HPDE6-E6E7 (cell line): ENCODE measurements around the gene GAPVD1.
"Not testable (repeated sequence)": the region's sequence is repeated elsewhere in the genome, so short reads cannot be mapped to it uniquely, and the experiment has no call there.

ENCODE experiments used
- DNase-seq: peaks from one replicate; pipeline ENCODE4 v3.0.0; 2011; ENCODE audit warnings: missing footprints; ENCODE audit errors: extremely low spot score

The GAPVD1 gene

DNA sequence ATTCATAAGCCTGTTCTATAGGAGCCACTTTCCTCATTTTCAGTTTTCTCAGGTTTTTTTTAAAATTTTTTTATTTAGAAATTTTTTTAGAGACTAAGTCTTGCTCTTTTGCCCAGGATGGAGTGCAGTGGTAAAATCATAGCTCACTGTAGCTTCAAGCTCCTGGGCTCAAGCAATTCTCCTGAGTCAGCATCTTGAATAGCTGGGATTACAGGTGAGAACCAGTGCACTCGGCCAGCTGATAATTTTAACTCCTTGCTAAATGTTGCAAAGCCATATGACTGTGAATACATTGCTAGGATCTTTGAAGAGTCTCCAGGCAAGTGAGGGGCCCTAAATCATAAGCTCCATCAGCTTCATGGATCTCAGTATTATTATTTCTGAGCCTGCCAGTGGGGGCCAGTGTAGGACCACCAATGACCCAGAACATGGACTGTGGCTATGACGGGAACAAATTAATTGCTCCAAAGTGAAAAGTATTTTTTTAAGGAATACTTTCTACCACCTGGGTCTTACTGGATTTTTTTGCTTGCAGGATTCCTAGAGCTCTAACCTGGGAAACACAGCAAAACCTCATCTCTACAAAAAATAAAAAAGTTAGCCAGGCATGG, 5.7 kb upstream of the GAPVD1 start:
- no peak for DNase-seq

DNA sequence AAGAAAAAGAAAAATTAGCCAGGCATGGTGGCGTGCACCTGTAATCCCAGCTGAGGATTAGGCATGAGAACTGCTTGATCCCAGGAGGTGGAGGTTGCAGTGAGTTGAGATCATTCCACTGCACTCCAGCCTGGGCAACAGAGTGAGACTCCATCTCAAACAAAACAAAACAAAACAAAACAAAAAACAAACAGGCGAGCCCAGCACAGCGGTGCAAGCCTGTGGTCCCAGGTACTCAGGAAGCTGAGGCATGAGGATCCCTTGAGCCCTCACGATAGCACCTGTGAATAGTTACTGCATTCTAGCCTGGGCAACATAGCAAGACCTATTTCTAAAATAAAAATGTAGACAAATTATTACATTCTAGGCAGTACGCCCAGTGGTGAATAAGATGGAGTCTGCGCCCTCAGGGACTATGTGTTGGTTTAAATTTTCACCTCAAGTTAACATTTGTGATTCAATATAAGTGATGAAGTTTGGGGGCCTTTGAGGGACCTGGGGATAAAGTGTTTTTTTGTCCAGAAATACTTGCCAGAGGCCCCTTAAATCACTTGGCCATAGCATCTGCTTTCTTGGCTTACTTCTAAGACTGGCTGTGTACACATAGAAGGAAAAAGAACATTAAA, 3.4 kb upstream of the GAPVD1 start:
- DNase-seq: no peak

- no peak for DNase-seq
These were observed 2.6 kb upstream of the GAPVD1 start for GRCh38 chr9:125258832-125259534.

DNA sequence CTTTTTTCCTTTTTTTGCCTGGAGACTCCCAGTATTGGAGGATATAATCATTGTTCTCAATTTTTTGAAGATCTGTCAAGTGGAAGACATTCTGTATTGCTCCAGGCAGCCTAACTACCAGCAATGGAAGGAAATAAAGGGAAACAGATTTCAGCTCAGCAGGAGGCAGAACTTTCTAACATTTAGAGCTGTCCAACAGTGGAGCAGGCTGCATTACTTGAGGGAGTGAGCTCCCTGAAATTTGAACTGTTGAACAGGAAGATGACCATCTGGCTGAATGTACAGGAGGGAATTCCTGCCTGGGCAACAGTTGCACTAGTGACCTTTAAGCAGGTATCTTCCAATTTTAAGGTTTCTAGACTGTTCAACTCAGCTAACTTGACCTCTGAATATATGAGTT, 1.1 kb upstream of the GAPVD1 start:
- no peak for DNase-seq

DNA sequence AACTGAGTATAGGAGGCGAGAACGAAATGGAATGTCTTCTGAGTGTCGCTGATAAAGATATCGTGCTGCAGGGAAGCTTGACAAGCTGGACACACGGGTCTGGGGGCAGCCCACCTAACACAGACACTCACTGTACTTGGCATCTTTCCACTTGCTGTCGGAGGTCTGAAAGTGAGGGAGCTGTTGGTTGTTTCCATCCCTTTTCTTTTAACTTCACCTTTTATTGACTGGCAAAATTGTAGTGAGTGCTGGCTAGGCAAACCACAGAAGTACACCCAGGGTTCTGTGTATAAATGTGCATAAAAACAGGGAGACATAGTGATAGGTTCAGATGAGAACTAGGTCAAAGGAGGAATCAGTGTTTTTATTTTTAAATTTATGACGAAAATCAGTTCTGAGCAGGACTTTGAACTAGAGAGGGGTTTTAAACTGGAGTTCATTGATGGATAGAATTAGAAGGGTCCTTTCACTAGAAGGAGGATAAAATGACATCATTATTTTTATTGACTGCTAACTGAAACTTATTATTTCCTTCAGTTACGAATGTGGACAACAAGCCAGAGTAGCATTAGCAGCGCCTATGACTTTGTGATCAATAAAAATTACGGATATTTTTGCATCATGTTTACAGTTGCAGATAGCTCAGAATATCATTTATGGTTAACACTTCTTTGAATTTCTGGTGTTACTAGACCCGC, 817 bp downstream of the GAPVD1 start:
- no peak for DNase-seq

DNA sequence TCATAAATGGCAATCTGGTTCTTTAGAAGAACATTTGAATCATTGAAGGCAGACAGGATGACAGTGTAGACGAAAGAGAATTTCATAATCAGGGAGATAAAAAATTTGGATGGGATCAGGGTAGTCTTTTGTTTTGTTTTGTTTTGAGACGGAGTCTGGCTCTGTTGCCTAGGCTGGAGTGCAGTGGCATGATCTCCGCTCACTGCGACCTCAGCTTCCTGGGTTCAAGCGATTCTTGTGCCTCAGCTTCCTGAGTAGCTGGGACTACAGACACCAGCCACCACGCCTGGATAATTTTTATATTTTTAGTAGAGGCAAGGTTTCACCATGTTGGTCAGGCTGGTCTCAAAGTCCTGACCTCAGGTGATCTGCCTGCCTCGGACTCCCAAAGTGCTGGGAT, 2.4 kb downstream of the GAPVD1 start:
- DNase-seq: not testable (repeated sequence)

DNA sequence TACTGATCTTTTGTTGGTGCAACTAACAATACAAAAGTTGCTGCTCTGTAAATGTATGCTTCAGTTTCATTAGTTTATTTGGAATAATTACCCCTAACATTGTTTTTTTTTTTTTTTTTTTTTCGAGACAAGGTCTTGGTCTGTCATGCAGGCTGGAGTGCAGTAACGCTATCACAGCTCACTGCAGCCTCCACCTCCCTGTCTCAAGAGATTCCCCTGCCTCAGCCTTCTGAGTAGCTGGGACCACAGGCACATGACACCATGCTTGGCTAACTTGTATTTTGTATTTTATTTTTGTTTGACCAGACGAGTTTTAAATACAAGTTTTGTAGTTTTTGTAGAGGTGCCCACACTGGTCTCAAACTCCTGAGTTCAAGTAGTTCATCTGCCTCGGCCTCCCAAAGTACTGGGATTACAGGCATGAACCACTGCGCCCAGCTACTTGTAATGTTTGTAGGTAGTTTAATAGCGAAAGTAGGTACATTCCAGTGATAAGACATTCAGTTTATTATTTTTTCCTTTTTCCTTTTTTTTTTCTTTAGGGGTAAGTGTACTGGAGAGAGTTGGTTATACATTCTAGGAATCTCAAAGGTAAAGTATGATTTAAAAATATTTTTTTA, 6.9 kb downstream of the GAPVD1 start:
- no peak for DNase-seq

DNA sequence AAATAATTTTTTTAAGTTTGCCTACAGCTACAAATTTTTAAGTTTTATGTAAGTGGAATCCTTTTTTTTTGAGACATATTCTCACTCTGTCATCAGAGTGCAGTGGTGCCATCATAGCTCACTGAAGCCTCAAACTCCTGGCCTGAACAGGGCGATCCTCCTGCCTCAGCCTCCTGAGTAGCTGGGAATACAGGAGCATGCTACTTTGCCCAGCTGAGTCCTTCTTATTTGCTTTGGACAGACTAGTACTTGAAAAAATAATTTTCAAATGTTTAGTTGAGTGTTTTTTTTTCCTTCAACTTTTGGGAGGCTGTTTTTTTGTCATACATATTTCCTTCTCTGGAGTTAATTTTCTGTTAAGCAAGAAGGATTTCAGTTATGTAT, 7.4 kb downstream of the GAPVD1 start:
- DNase-seq: no peak

GRCh38 chr9:125271081-125271480, 9.5 kb downstream of the GAPVD1 start:
- DNase-seq: peak; percentile 23

DNA sequence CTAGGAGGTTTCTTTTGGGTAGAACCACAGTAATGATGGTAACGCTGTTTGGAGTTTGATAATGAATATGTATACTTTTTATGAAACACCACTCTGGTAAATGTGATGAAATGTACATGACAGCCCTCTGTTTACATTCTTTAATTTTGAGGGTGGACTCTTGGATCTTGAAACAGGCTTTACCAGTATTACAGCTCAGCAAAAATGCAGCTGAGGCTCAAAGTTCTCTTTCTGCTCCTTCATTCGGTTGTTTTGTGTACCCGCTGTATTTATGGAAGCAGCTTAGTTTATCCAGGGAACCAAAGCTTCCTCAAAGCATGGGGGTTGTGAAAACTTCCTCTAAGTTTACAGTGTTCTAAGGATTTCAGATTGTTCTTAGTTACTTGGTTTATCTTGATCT, 11.1 kb downstream of the GAPVD1 start:
- peak; percentile 36 for DNase-seq

- DNase-seq: no peak
These were observed 15.1 kb downstream of the GAPVD1 start for GRCh38 chr9:125276771-125277170.

DNA sequence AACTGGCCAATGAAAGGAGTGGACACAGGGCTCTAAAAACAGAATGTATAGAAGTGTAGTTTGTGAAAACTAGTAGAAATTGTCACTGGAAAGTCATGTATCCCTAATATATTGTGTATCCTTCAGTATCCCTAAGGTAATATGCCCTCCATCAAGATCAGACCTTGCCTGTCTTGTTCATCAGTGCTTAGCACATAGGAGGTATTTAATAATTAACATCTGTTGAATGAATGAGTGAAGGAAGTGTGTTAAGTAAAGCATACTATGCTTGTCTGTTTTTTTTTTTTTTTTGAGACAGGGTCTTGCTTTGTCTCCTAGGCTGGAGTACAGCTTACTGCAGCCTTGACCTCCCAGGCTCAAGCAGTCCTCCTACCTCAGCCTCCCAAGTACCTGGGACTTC, 15.8 kb downstream of the GAPVD1 start:
- DNase-seq: no peak

DNA sequence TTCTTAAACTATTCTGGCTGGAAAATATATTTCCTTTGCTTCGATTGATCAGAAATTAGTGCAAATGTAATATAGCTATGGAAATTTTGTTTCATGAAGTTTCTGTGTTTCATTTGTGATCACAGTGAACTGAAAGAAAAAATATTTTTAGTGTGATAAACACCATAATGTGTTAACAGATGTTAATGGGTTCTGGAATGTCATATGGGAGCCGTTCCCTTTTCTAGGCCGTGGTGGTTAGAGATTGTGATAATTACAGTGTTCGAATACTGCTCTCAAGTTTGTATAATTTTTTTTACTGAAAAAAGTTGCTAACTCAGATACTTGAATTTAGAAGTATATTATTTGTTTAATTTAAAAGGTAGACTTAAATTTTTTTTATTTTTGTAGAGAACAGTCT, 19.3 kb downstream of the GAPVD1 start:
- no peak for DNase-seq

DNA sequence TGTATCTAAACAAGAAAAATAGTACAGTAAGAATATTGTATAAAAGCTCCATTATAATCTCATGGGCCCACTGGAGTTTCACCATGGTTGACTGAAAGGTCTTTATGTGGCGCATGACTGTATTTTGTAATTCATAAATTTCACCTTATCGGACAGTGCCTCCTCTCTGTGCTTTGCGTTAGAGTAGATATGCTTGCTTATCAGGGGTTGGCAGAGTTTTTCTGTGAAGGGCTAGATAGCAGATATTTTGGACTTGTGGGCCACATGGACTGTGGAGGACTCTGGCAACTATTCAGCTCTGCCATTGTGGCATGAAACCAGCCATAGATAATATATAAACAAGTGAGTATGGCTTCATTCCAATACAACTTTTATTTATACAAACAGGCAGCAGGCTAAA, 23.2 kb downstream of the GAPVD1 start:
- no peak for DNase-seq

GRCh38 chr9:125286935-125287433, 25.4 kb downstream of the GAPVD1 start:
- not testable (repeated sequence) for DNase-seq

DNA sequence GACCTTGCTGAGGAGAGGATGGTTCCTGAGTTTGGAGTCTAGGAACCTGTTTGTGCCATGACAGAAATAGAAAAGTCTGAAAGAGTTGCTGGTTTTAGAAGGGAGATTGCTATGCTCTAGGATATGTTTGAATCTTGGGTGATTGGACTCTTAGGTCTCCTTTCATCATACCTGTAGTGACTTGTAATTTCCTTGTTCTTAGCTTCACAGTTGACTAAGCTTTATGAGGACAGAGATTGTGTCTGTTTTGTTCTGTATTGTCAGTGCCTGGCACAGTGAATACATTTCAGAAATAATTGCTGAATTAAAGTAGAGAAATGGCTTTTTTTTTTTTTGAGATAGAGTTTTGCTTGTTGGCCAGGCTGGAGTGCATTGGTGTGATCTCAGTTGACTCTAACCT, 31.5 kb downstream of the GAPVD1 start:
- DNase-seq: peak; percentile 32

GRCh38 chr9:125295657-125296056, 34.0 kb downstream of the GAPVD1 start:
- no peak for DNase-seq

DNA sequence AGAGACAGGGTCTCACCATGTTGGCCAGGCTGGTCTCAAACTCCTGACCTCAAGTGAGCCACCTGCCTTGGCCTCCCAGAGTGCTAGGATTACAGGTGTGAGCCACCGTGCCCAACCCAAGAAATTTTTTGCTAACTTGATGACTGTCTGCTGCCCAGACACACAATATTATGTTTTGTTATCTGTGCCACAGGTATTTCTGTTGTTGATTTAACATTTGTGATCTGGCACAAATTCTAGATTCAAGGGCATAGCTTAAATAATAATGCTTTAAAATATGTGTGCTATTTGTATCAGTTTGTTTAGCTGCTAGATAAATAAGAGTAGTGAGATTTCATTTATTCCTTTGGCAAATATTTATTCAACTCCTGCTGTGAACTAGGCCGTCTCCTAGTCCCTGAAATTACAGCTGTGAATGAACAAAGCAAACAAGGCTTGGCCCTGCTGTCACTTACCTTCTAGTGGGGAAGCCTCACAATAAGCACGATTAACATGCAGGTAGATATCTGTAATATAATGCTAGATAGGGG, 35.3 kb downstream of the GAPVD1 start:
- no peak for DNase-seq

DNA sequence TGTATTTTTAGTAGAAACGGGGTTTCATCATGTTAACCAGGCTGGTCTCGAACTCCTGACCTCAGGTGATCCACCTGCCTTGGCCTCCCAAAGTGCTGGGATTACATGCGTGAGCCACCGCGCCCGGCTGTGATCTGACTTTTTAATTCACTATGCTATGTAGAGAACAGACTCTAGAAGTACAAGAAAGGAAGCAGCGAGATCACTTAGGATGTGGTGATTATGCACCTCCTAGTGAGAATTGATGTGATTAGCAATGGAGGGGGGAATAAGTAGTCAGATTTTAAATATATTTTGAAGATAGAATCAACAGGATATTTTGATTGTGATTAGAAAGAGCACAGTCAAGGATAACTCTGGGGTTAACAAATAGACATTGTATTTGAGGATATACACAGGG, 36.3 kb downstream of the GAPVD1 start:
- no peak for DNase-seq

GRCh38 chr9:125302241-125302640, 40.6 kb downstream of the GAPVD1 start:
- DNase-seq: no peak

DNA sequence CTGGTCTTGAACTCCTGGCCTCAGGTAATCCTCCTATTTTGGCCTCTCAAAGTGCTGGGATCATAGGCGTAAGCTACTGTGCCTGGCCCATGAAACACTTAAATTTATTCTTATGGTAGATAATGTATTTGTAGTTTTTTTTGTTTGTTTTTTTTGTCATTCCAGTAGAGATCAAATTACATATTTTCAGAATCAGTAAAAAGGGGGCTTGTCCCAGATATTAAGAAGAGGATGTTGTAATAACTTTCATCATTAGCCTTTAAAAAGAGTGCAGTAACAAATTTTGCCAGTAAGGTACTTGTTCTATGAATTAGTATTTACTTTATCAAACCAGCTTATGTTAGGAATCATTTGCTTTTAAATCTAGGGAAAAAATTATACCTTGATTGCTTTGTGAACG, 42.6 kb downstream of the GAPVD1 start:
- DNase-seq: no peak

- no peak for DNase-seq
These were observed 50.8 kb downstream of the GAPVD1 start for GRCh38 chr9:125312411-125312810.
